RWPE1 (cell line): ENCODE data around the gene STRAP.
A peak's percentile ranks its signal among the peaks of the same experiment; 100 is the strongest.

ENCODE experiments used
- CTCF ChIA-PET: fragments of 350-600 bp; sonication (Branson Sonifier 250); formaldehyde crosslinking; extraction: SDS; loops from one replicate; lab custom pipeline; 2021; lab: Yijun Ruan, JAX
- POLR2A ChIA-PET: fragments of 400-600 bp; formaldehyde crosslinking; extraction: SDS; loops from one replicate; lab custom pipeline; 2020; ENCODE audit warnings: antibody characterized with exemption; ENCODE audit not compliant: low non-redundant PET; lab: Yijun Ruan, JAX
- DNase-seq: peaks from one replicate; pipeline ENCODE4 v3.0.0; 2012; ENCODE audit warnings: low spot score
- H3K27ac ChIP-seq: fragments of 450-650 bp; 2 replicates; pipeline ENCODE4 v1.5.1; 2017
- CTCF ChIP-seq: fragments of 450-650 bp; conservative IDR thresholded peaks from 2 replicates; pipeline ENCODE4 v1.5.1; 2017; ENCODE audit warnings: low read depth, mild to moderate bottlenecking

Gene STRAP

DNA sequence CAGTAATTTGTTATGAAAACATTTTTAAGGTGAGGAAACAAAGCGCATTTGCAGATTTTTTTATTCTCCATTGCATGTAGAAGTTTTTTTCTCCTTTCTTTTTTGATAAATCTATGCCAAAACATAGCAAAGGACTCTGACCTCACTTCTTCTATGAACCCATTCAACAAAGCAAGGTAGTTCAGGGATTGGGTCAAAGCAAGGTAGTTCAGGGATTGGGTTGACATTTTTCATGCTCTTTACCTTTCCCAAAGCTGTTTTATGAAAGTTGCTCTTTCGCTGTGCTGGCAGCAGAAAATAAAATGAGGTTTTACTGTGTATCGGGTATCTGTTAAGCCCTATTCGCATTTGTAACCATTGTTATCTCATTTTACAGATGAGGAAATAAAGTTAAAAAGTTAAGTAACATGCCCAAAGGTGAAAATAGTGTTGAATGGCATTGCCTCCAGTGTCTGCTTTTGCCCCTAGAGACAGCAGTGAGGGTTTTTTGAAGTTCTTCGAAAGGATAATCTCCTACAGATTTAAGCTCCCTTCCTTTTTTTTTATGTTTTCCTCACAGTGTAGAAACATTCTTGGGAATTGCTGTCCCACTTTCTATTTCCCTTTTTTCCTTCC, 10.6 kb downstream of the STRAP start:
- POLR2A ChIA-PET: no interaction called here
- no peak for TF ChIP-seq CTCF
- no peak overlapping the region for H3K27ac ChIP-seq
- CTCF ChIA-PET: interaction anchor here (0.6 kb wide), 1 partner anchor 89 kb away, joined by 3 read pairs; no protein-coding TSS in a partner anchor
- DNase-seq: no peak

- no peak overlapping the region for H3K27ac ChIP-seq
- ChIA-PET POLR2A (no interaction called here), CTCF (interaction anchor here (0.6 to 0.7 kb wide), 2 partner anchors 69 to 89 kb away, joined by 3 to 4 read pairs; no protein-coding TSS in a partner anchor)
- DNase-seq: no peak
- no peak for TF ChIP-seq CTCF
Measured at GRCh38 chr12:15893260-15893659, 11.1 kb downstream of the STRAP start.

DNA sequence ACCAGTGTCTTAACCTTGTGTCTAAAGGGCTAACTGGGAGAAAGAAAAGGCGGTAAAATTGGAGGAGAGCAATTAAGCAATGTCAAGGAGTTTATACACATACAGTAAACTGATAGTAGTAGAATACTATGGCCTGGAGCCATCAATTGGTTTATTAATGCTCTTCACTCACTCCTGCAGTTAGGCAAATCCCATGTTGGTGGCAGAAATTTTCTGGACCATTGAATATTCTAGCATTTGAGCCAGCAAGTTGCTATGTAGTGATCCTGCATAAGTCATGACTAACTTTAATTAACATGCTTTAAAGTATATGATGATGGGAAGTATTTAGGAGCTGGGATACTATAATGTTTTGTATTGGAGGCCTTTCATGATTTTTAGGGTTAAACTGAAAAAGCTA, 14.7 kb downstream of the STRAP start:
- no peak for TF ChIP-seq CTCF
- H3K27ac ChIP-seq: no peak overlapping the region
- POLR2A ChIA-PET: no interaction called here
- CTCF ChIA-PET: interaction anchor here (1.0 kb wide), 1 partner anchor 12 kb away, joined by 3 read pairs; no protein-coding TSS in a partner anchor
- DNase-seq: no peak

DNA sequence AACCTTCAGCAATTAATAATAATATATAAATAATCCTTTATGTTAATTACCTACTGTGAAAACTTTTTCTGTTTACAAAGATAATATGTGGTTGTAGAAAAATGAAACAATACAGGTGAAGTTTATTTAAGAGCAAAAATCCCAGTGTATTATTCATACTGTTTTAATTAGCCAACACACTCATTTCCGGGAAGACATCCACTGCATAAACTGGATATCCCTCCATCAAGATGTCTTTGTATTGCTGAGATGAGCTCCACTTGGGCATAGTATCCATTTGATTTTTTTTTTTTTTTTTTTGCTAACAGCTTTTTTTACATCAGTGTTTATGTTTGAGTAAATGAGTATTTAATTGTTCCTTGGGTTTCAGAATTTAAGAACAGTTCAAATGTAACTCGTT, 15.2 kb downstream of the STRAP start:
- CTCF ChIA-PET: interaction anchor here (1.0 to 1.2 kb wide), 2 partner anchors 8 to 13 kb away, joined by 3 read pairs; no protein-coding TSS in a partner anchor
- DNase-seq: no peak
- H3K27ac ChIP-seq: no peak overlapping the region
- POLR2A ChIA-PET: no interaction called here
- no peak for TF ChIP-seq CTCF

- DNase-seq: peak; percentile 11
- no peak overlapping the region for H3K27ac ChIP-seq
- POLR2A ChIA-PET: no interaction called here
- CTCF ChIA-PET: interaction anchor here (0.6 to 0.9 kb wide), 2 partner anchors 12 to 390 kb away, joined by 3 read pairs; partner anchors contain the start of gene DERA
- peak; percentile 58 for TF ChIP-seq CTCF
Measured at GRCh38 chr12:15899282-15899870, 17.2 kb downstream of the STRAP start.

- DNase-seq: no peak
- ChIA-PET CTCF (interaction anchor here (0.5 to 0.6 kb wide), 2 partner anchors 94 to 1737 kb away, joined by 3 read pairs; no protein-coding TSS in a partner anchor), POLR2A (no interaction called here)
- H3K27ac ChIP-seq: no peak overlapping the region
- no peak for TF ChIP-seq CTCF
Measured at GRCh38 chr12:15904378-15904920, 22.3 kb downstream of the STRAP start.
